Gastrocnemius medialis (tissue), 4 donors: ENCODE results near the gene ANKRD36.
"Not testable (repeated sequence)": the region's sequence is repeated elsewhere in the genome, so short reads cannot be mapped to it uniquely, and the experiment has no call there.

Experiments used
- POLR2A ChIP-seq, 2 donors: fragments of 450-650 bp; IDR thresholded peaks; one replicate each; pipeline ENCODE4 v1.6.1; 2017; ENCODE audit warnings: antibody characterized with exemption in 2 of 2, mild to moderate bottlenecking in 2 of 2, moderate library complexity in 2 of 2
- TF ChIP-seq, protein P1 (sequence below), 5 experiments: fragments of 450-650 bp in 3 of 5; fragments of 200-600 bp in 2 of 5; sonication (generic) in 2 of 5; IDR thresholded peaks in 4 of 5; conservative IDR thresholded peaks in 1 of 5; 1 replicate in 4 of 5; 2 replicates in 1 of 5; pipeline ENCODE4 v1.5.1; 2016 to 2019; ENCODE audit warnings: antibody characterized with exemption in 5 of 5, mild to moderate bottlenecking in 3 of 5, moderate library complexity in 3 of 5

- not testable (repeated sequence) for TF ChIP-seq POLR2A (IDR thresholded peaks at IDR 0.05)
- TF ChIP-seq, protein P1, sequence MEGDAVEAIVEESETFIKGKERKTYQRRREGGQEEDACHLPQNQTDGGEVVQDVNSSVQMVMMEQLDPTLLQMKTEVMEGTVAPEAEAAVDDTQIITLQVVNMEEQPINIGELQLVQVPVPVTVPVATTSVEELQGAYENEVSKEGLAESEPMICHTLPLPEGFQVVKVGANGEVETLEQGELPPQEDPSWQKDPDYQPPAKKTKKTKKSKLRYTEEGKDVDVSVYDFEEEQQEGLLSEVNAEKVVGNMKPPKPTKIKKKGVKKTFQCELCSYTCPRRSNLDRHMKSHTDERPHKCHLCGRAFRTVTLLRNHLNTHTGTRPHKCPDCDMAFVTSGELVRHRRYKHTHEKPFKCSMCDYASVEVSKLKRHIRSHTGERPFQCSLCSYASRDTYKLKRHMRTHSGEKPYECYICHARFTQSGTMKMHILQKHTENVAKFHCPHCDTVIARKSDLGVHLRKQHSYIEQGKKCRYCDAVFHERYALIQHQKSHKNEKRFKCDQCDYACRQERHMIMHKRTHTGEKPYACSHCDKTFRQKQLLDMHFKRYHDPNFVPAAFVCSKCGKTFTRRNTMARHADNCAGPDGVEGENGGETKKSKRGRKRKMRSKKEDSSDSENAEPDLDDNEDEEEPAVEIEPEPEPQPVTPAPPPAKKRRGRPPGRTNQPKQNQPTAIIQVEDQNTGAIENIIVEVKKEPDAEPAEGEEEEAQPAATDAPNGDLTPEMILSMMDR (IDR thresholded peaks at IDR 0.05 in 4 of 5, conservative IDR thresholded peaks at IDR 0.05 in 1 of 5) = not testable (repeated sequence)
Measured at GRCh38 chr2:97215025-97215424, 102.1 kb downstream of the ANKRD36 start.
